GM18505 (cell line): ENCODE data around the gene INPP5A.
"Not testable (repeated sequence)": the region's sequence is repeated elsewhere in the genome, so short reads cannot be mapped to it uniquely, and the experiment has no call there.

Source experiments
- ATAC-seq: cut with Tn5 transposase; IDR thresholded peaks from one replicate; pipeline ENCODE4 v1.9.1; 2021; ENCODE audit not compliant: unreplicated experiment
- POLR2A ChIP-seq: IDR thresholded peaks from 4 replicates; pipeline ENCODE4 v1.6.1; 2011; ENCODE audit warnings: borderline replicate concordance; ENCODE audit not compliant: insufficient read depth, insufficient read length; ENCODE audit errors: extremely low read depth

Gene INPP5A

GRCh38 chr10:132590752-132591121 is 53.1 kb downstream of the INPP5A start:
- ATAC-seq: no peak
- TF ChIP-seq POLR2A: no peak

DNA sequence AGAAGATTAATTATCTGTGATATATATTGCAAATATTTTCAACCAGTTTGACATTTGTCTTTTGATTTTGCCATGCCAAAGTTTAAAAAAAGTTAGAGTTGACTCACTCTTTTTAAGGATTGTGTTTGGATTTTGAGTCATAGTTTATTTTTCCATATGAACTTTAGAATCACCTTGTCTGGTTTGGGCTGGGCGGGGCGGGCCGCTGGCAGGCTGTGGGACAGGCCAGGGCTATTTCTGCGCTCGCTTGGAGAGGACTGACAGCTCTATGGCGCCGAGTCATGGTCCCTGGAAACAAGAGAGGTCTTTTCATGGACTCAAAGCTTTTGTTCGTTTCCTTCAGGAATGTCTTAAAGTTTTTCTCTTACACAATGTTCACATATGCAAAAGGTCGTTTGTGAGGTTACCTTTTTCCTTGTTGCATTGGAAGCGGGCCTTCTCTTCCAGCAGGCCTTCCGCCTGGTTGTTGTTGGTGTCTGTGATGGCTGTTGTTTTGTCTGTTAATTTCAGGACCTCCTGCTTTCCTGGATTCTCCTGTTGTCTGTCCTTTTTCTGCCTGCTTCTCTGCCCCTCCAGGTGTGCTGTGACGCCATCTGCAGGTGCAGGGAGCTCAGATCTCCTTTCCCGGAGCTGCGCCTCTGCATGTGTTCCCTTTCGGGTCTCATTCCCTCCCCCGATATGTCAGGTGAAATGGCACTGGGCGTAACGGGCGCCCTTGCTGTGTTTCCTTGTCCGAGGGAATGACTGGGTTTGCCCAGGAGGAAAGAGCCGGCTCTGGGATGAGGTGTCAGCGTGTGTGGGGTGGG is 53.8 kb downstream of the INPP5A start:
- ATAC-seq: no peak
- no peak for TF ChIP-seq POLR2A

GRCh38 chr10:132592790-132593383 is 55.3 kb downstream of the INPP5A start:
- TF ChIP-seq POLR2A: no peak
- no peak for ATAC-seq

GRCh38 chr10:132593389-132593788 is 55.8 kb downstream of the INPP5A start:
- peak; percentile 64 for ATAC-seq
- no peak for TF ChIP-seq POLR2A

DNA sequence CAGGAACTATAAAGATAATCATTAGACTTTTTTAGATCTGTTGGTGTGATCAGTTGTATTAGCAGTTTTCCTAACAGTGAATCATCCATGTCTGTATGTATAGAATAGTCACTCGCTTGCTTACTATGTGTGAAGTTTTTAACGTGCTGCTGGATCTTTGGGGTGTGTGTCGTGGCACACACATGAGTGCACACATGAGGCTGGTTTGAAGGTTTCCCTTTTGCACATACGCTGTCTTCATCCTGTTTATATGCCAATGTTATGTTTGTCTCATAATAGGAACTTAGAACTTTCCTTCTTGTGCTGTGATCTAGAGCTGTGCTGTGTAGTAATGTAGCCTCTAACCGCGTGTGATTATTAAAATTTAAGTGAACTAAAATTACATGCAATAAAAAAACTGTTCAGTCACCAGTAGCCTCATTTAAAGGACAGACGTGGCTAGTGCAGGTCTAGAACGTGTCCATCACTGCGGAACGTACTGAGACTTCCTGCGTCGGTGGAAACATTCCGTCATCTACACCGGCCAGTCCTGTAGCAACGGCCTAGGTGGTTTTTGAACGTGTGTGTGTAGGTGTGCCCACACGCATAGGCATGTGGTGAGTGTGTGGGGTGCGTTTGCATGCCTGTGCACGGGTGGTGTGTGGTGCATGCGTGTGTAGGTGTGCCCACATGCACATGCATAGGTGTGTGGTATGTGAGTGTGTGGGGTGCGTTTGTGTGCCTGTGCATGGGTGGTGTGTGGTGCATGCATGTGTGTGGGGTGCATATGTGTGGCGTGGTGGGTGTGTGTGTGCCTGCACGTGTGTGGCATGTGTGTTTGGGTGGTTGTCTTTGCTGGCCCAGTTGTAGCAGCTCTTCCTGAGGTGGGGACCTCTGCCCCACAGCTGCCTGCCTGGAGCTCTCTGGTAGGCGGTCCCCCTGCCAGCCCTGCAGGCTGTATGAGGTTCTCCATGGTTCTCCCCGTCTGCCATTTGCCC is 56.6 kb downstream of the INPP5A start:
- no peak for TF ChIP-seq POLR2A
- ATAC-seq: peak; percentile 44

DNA sequence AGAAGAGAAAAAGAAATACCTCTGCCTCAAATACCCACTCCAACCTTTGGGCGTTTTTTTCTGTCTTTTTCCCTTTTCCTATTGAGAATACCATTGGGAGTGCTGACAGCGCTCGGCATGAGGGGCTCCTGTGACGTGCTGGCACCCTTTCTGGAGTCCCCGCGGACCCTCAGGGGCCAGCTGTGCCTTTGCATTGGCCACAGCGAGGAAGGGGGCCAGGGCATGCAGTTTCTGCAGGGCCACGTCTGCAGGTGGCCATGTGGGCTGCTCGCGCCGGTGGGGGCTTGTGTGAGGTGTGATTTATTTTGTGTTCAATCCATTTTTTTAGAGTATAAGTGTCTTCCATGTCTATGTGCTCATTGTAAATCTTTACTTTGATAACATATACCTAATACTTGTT is 57.4 kb downstream of the INPP5A start:
- TF ChIP-seq POLR2A: no peak
- ATAC-seq: no peak

GRCh38 chr10:132595854-132596253 is 58.3 kb downstream of the INPP5A start:
- ATAC-seq: no peak
- no peak for TF ChIP-seq POLR2A

DNA sequence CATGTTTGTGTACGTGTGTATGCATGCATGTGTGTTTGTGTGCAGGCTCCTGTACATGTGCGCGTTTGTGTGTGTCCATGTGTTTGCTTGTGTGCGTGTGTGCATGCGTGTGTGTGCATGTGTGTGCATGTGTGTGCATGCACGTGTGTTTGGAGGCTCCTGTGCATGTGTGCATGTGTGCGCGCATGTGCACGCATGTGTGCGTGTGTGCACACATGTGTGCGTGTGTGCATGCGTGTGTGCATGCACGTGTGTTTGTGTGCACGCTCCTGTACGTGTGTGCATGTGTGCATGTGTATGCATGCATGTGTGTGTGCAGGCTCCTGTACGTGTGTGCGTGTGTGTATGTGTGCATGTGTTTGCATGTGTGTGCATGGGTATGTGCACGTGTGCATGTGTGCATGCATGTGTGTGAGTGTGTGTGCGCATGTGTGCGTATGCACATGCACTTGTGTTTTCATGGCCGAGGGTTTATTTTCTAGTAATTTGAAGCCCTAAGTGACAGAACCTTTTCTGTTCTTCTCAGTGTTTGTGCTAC is 59.2 kb downstream of the INPP5A start:
- TF ChIP-seq POLR2A: no peak
- no peak for ATAC-seq

DNA sequence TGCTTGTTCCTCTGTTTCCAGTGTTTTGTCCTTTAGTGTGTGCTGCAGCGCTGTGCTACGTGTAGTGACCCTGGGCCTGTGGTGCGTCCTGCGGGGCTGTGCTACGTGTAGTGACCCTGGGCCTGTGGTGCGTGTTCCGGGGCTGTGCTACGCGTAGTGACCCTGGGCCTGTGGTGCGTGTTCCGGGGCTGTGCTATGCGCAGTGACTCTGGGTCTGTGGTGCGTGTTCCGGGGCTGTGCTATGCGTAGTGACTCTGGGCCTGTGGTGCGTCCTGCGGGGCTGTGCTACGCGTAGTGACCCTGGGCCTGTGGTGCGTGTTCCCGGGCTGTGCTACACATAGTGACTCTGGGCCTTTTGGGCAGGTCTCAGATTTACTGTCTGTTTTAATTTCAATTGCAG is 60.1 kb downstream of the INPP5A start:
- TF ChIP-seq POLR2A: no peak
- ATAC-seq: no peak

GRCh38 chr10:132599023-132599618 is 61.5 kb downstream of the INPP5A start:
- not testable (repeated sequence) for ATAC-seq

DNA sequence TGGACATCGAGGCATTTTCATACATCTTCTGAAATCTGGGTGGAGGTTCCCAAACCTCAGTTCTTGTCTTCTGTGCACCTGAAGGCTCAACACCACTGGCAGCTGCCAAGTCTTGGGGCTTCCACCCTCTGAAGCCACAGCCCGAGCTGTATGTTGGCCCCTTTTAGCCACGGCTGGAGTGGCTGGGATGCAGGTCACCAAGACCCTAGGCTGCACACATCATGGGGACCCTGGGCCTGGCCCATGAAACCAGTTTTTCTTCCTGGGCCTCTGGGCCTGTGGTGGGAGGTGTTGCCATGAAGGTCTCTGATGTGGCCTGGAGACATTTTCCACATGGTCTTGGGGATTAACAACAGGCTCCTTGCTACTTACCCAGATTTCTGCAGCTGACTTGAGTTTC is 62.1 kb downstream of the INPP5A start:
- no peak for ATAC-seq
- no peak for TF ChIP-seq POLR2A

DNA sequence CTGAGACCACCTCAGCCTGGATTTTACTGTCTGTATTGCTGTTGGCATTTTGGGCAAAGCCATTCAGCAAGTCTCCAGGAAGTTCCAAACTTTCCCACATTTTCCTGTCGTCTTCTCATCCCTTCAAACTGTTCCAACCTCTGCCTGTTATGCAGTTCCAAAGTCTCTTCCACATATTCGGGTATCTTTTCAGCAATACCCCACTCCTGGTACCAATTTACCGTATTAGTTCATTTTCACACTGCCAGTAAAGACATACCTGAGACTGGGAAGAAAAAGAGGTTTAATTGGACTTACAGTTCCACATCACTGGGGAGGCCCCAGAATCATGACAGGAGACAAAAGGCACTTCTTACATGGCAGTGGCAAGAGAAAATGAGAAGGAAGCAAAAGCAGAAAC is 62.8 kb downstream of the INPP5A start:
- ATAC-seq: no peak
- TF ChIP-seq POLR2A: no peak

GRCh38 chr10:132601567-132601966 is 64.0 kb downstream of the INPP5A start:
- no peak for TF ChIP-seq POLR2A

More at GRCh38 chr10:132601567-132601966, 64.0 kb downstream of the INPP5A start:
- ATAC-seq: no peak
